H1 (cell line): Measurements from ENCODE around the gene NUFIP2.

Experiments
- CBX5 ChIP-seq: fragments of 300-800, 300-1000 bp; sonication (generic); IDR thresholded peaks from 2 replicates; pipeline ENCODE4 v1.7.1; 2016; ENCODE audit warnings: antibody characterized with exemption, low read length, low read depth
- CEBPB ChIP-seq: IDR thresholded peaks from 2 replicates; pipeline ENCODE4 v1.6.1; 2012; ENCODE audit warnings: low read depth, low read length
- CHD2 ChIP-seq: IDR thresholded peaks from 2 replicates; pipeline ENCODE4 v1.6.1; 2012; ENCODE audit warnings: low read length, improper control_type of control experiment
- CREB1 ChIP-seq: IDR thresholded peaks from 2 replicates; pipeline ENCODE4 v1.6.1; 2012; ENCODE audit warnings: inconsistent platforms
- POLR2A ChIP-seq, 2 experiments: IDR thresholded peaks; 1 replicate in 1 of 2; 2 replicates in 1 of 2; pipeline ENCODE4 v1.6.1; 2011; ENCODE audit warnings: low read depth in 2 of 2, low read length in 2 of 2, mild to moderate bottlenecking in 2 of 2; ENCODE audit errors: control extremely low read depth in 1 of 2
- POLR2AphosphoS5 ChIP-seq: IDR thresholded peaks from 2 replicates; pipeline ENCODE4 v1.6.1; 2011; ENCODE audit warnings: low read depth, low read length
- RAD21 ChIP-seq, 2 experiments: IDR thresholded peaks in 1 of 2; conservative IDR thresholded peaks in 1 of 2; 2 replicates each; pipeline ENCODE4 v1.6.1; 2011; ENCODE audit warnings: low read depth in 2 of 2, low read length in 2 of 2, improper control_type of control experiment in 1 of 2, inconsistent platforms in 1 of 2, mild to moderate bottlenecking in 1 of 2, moderate library complexity in 1 of 2
- TCF12 ChIP-seq: IDR thresholded peaks from 2 replicates; pipeline ENCODE4 v1.6.1; 2011; ENCODE audit warnings: low read depth, mild to moderate bottlenecking, low read length
- TF ChIP-seq, protein P1 (sequence below), 3 experiments: IDR thresholded peaks; 1 replicate in 2 of 3; 2 replicates in 1 of 3; pipeline versions ENCODE4 v1.5.1 to v1.6.1; 2011; ENCODE audit warnings: low read length in 3 of 3, mild to moderate bottlenecking in 3 of 3, inconsistent platforms in 2 of 3, low read depth in 1 of 3, moderate library complexity in 1 of 3; ENCODE audit not compliant: insufficient read depth in 1 of 3; ENCODE audit errors: control extremely low read depth in 1 of 3
- TF ChIP-seq, protein P2 (sequence below): IDR thresholded peaks from 2 replicates; pipeline ENCODE4 v1.6.1; 2012; ENCODE audit warnings: inconsistent platforms
- TF ChIP-seq, protein P3 (sequence below): IDR thresholded peaks from 2 replicates; pipeline ENCODE4 v1.6.1; 2011; ENCODE audit warnings: low read length, improper control_type of control experiment

DNA sequence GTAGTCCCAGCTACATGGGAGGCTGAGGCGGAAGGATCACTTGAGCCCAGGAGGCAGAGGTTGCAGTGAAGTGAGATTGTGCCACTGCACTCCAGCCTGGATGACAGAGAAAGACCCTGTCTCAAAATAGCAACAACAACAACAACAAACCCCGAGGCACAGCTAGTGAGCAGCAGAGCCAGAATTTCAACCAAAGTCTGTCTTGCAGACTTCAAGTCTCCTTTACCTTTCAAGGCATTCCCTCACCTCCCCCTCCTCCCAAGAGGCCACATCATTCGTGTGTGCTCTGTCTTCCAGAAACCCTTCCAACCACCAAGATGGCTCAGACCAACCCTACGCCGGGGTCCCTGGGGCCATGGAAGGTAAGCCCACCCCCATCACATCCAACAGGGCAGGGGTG is 45.1 kb downstream of the NUFIP2 start:
- TF ChIP-seq CEBPB (no peak), TCF12 (no peak), CREB1 (no peak), RAD21 (IDR thresholded peaks at IDR 0.05 in 1 of 2, conservative IDR thresholded peaks at IDR 0.05 in 1 of 2; ENCODE audit: low read depth in 2 of 2, low read length in 2 of 2) (no peak), POLR2AphosphoS5 (no peak), CBX5 (no peak), CHD2 (no peak), POLR2A (IDR thresholded peaks at IDR 0.05; ENCODE audit: control extremely low read depth in 1 of 2, low read depth in 2 of 2, low read length in 2 of 2) (no peak)
- TF ChIP-seq, protein P1, sequence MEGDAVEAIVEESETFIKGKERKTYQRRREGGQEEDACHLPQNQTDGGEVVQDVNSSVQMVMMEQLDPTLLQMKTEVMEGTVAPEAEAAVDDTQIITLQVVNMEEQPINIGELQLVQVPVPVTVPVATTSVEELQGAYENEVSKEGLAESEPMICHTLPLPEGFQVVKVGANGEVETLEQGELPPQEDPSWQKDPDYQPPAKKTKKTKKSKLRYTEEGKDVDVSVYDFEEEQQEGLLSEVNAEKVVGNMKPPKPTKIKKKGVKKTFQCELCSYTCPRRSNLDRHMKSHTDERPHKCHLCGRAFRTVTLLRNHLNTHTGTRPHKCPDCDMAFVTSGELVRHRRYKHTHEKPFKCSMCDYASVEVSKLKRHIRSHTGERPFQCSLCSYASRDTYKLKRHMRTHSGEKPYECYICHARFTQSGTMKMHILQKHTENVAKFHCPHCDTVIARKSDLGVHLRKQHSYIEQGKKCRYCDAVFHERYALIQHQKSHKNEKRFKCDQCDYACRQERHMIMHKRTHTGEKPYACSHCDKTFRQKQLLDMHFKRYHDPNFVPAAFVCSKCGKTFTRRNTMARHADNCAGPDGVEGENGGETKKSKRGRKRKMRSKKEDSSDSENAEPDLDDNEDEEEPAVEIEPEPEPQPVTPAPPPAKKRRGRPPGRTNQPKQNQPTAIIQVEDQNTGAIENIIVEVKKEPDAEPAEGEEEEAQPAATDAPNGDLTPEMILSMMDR (IDR thresholded peaks at IDR 0.05; ENCODE audit: control extremely low read depth in 1 of 3, insufficient read depth in 1 of 3, low read depth in 1 of 3, low read length in 3 of 3), result no peak
- TF ChIP-seq, protein P2, sequence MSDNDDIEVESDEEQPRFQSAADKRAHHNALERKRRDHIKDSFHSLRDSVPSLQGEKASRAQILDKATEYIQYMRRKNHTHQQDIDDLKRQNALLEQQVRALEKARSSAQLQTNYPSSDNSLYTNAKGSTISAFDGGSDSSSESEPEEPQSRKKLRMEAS, result no peak
- TF ChIP-seq, protein P3, sequence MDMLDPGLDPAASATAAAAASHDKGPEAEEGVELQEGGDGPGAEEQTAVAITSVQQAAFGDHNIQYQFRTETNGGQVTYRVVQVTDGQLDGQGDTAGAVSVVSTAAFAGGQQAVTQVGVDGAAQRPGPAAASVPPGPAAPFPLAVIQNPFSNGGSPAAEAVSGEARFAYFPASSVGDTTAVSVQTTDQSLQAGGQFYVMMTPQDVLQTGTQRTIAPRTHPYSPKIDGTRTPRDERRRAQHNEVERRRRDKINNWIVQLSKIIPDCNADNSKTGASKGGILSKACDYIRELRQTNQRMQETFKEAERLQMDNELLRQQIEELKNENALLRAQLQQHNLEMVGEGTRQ, result no peak
